Lower leg skin (tissue), 4 donors: ENCODE measurements around the gene RTBDN. TPM values are rescaled to one million over a fixed set of nuclear protein-coding genes. Genes with fewer than 3 reads are reported as not detected.
"Not testable (repeated sequence)": the region's sequence is repeated elsewhere in the genome, so short reads cannot be mapped to it uniquely, and the experiment has no call there.

Source experiments
- DNase-seq, 2 donors: peaks; one replicate each; pipeline ENCODE4 v3.0.0-alpha.2; 2019; ENCODE audit warnings: low spot score in 2 of 2
- H3K4me3 ChIP-seq: fragments of 200-600 bp; sonication (generic); 2 replicates; pipeline ENCODE4 v1.5.1; 2017; ENCODE audit warnings: mild to moderate bottlenecking, low read depth; ENCODE audit not compliant: poor library complexity, severe bottlenecking
- CTCF ChIP-seq, 3 donors: fragments of 450-650 bp; IDR thresholded peaks; one replicate each; pipeline ENCODE4 v1.5.1; 2016; ENCODE audit warnings: antibody characterized with exemption in 3 of 3, mild to moderate bottlenecking in 3 of 3, moderate library complexity in 2 of 3
- POLR2A ChIP-seq, 2 donors: fragments of 450-650 bp; IDR thresholded peaks; one replicate each; pipeline ENCODE4 v1.6.1; 2016 to 2017; ENCODE audit warnings: antibody characterized with exemption in 2 of 2, mild to moderate bottlenecking in 1 of 2, moderate library complexity in 1 of 2
- WGBS, 2 donors: methylation state at CpG; one replicate each; pipeline ENCODE4 v1.1.5; 2018; 5-methylcytosine and 5-hydroxymethylcytosine counted together
- intact Hi-C: fragments of 100-400 bp; cut with DNase I; formaldehyde crosslinking; loops from one replicate; pipeline ENCODE4 v1.15.0; 2023; ENCODE audit warnings: low total_unique reads
- total RNA-seq, 4 donors: library from RNA; depleted of rRNA; stranded (reverse); fragments of >200 nt; gene quantifications; one replicate each; pipeline ENCODE4 v1.1.0, GENCODE V29; 2016

The RTBDN gene
- total RNA-seq, 4 donors from 2014 or later: not detected

GRCh38 chr19:12833738-12834565 is 427 bp downstream of the RTBDN start:
- intact Hi-C loops: no loop called here
- TF ChIP-seq POLR2A (IDR thresholded peaks at IDR 0.05): no peak
- TF ChIP-seq CTCF (IDR thresholded peaks at IDR 0.05): no peak
- WGBS, 2 donors: 1 to 2% methylated on average over 7 to 36 of the region's 87 CpGs
- no peak for DNase-seq
- H3K4me3 ChIP-seq: no peak overlapping the region

DNA sequence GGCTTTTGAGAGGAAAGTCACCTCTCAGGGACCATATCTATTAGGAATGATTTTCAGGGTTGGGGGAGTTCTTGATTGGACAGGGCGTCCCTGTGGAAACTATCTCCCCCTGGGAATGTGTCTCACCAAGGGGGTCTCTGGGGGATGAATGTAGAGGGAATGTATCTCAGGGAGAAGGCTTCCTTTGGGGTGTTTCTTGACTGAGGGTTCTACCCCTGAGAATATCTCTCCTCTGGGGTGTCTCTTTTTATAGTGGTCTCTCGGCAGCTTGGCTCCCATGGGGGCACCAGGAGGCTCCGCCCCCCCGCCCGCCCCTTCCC is 1.0 kb downstream of the RTBDN start:
- intact Hi-C loops: no loop called here
- WGBS, 2 donors: 0 to 1% methylated on average over 3 to 5 of the region's 5 CpGs
- TF ChIP-seq POLR2A (IDR thresholded peaks at IDR 0.05) (no peak), CTCF (IDR thresholded peaks at IDR 0.05) (no peak)
- DNase-seq: no peak
- H3K4me3 ChIP-seq: no peak overlapping the region

GRCh38 chr19:12828494-12828893 is 5.9 kb downstream of the RTBDN start:
- intact Hi-C loops: no loop called here
- no peak for DNase-seq
- H3K4me3 ChIP-seq: no peak overlapping the region
- 9% methylated on average over 22 to 23 of the region's 23 CpGs for WGBS, 2 donors
- no peak for TF ChIP-seq POLR2A (IDR thresholded peaks at IDR 0.05)
- TF ChIP-seq CTCF (IDR thresholded peaks at IDR 0.05): no peak

DNA sequence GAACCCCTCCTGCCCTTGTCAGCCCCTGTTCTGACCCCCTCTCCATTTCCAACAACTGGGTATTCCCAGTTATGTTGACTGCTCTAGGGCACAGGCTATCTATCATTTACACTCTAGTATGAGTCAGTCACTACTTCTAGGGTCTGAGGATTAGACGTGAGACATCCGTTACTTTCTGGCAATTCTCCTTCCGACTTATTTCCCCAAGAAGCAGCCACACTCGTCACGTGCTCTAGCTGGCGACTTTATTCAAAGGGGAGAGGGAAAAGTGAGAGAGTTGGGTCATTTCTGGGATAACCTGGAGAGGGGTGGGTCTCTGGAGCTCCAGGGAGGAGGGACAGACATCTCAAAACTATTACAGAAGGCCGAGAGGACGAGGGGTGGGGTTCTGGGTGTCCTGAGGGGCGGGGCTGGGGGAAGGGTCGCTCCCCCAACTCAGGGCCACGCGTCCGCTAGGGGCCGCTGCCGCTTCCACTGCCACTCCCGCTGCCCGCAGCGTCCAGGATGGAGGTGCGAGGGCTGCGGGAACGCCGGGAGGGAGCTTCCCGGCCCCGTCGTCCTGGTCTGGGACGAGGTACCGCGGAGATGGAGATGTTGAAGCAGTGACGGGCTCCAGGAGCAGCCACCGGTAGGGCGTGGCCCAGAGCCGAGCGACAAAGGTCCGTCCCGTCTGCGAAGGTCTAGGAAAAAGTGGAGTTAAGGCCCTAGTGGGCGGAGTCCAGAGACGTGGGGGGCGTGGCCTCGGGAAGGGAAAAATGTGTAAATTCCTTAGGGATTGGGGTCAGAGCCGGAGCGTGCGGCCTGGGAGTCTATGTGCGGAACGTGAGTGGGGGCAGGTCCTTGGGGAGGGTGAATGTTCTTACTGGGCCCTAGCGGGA is 8.9 kb downstream of the RTBDN start:
- WGBS, 2 donors: 7% methylated on average over 45 to 46 of the region's 46 CpGs
- no peak for DNase-seq
- H3K4me3 ChIP-seq: no peak overlapping the region
- TF ChIP-seq CTCF (IDR thresholded peaks at IDR 0.05) (no peak), POLR2A (IDR thresholded peaks at IDR 0.05) (no peak)
- intact Hi-C loops: no loop called here

DNA sequence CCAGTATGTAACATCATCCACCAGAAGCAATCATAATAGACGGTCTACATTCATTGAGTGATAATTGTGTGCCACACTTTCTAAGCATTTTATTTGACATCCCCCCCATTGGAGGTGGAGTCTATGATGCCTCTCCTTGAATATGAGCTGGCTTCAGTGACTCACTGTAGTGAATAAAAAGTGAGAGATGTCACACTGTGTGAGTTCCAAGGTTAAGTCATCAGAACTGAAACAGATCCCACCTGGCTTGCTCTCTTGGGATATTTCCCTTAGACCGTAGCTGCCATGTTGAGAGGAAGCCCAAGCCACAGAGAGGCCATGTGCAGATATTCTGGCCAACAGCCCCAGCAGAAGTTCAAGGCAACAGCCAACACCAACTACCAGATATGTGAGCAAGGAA is 12.6 kb downstream of the RTBDN start:
- 83 to 90% methylated on average over 2 of the region's 2 CpGs for WGBS, 2 donors
- no peak for DNase-seq
- no peak overlapping the region for H3K4me3 ChIP-seq
- no peak for TF ChIP-seq POLR2A (IDR thresholded peaks at IDR 0.05)
- TF ChIP-seq CTCF (IDR thresholded peaks at IDR 0.05): no peak
- intact Hi-C loops: no loop called here

DNA sequence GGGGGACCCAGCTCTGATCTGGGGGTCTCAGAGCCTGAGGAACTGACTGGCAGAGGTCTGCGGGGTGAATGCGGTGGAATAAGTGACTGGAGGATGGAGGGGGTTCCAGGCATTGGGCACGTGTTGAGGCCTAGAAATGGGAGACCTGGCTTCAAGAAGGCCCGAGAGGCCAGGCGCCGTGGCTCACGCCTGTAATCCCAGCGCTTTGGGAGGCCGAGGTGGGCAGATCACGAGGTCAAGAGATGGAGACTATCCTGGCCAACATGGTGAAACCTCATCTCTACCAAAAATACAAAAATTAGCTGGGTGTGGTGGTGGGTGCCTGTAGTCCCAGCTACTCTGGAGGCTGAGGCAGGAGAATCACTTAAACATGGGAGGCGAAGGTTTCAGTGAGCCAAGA is 16.6 kb downstream of the RTBDN start:
- DNase-seq, H3K4me3 ChIP-seq, intact Hi-C loops: not testable (repeated sequence)
- 93 to 95% methylated on average over 11 of the region's 11 CpGs for whole genome bisulfite sequencing, 2 donors

DNA sequence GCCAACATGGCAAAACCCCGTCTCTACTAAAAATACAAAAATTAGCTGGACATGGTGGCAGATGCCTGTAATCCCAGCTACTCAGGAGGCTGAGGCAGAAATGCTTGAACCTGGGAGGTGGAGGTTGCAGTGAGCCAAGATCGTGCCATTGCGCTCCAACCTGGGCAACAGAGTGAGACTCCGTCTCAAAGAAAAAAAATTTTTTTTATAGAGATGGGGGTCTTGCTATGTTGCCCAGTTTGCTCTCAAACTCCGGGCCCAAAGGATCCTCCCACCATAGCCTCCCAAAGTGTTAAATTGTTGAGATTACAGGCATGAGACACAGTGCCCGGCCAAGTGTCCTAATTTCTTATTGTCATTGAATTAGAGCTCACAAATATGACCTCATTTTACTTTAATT is 17.2 kb downstream of the RTBDN start:
- 88 to 92% methylated on average over 6 of the region's 6 CpGs for WGBS, 2 donors
- H3K4me3 ChIP-seq, DNase-seq, intact Hi-C loops: not testable (repeated sequence)
